Uterus (tissue), 4 donors: ENCODE measurements around the gene MYCT1. TPM values are rescaled to one million over a fixed set of nuclear protein-coding genes. Genes with fewer than 3 reads are reported as not detected.

Experiments used
- DNase-seq, 2 donors: peaks; one replicate each; pipeline ENCODE4 v3.0.0-alpha.2; 2019 to 2020
- H3K27ac ChIP-seq, 2 donors: fragments of 200-600 bp; sonication (generic); 1 replicate in 1 of 2; 2 replicates in 1 of 2; pipeline ENCODE4 v1.5.1; 2016 to 2018
- H3K27me3 ChIP-seq, 2 donors: fragments of 200-600 bp; sonication (generic); one replicate each; pipeline ENCODE4 v1.5.1; 2018 to 2019; ENCODE audit warnings: control low read depth in 1 of 2
- H3K36me3 ChIP-seq, 2 donors: fragments of 200-600 bp; sonication (generic); one replicate each; pipeline ENCODE4 v1.5.1; 2019; ENCODE audit warnings: control low read depth in 1 of 2
- H3K4me1 ChIP-seq, 2 donors: fragments of 200-600 bp; sonication (generic); one replicate each; pipeline ENCODE4 v1.5.1; 2018 to 2019; ENCODE audit warnings: control low read depth in 1 of 2
- H3K4me3 ChIP-seq, 2 donors: fragments of 200-600 bp; sonication (generic); 1 replicate in 1 of 2; 2 replicates in 1 of 2; pipeline ENCODE4 v1.5.1; 2018 to 2019; ENCODE audit warnings: mild to moderate bottlenecking in 1 of 2
- H3K9me3 ChIP-seq, 2 donors: fragments of 200-600 bp; sonication (generic); one replicate each; pipeline ENCODE4 v1.5.1; 2019; ENCODE audit warnings: control low read depth in 1 of 2
- POLR2A ChIP-seq, 2 donors: fragments of 450-650 bp; IDR thresholded peaks; one replicate each; pipeline ENCODE4 v1.6.1; 2016; ENCODE audit warnings: antibody characterized with exemption in 2 of 2, mild to moderate bottlenecking in 1 of 2, moderate library complexity in 1 of 2
- intact Hi-C: fragments of 100-400 bp; cut with DNase I; formaldehyde crosslinking; loops from one replicate; pipeline ENCODE4 v1.15.1; 2023; ENCODE audit warnings: low total_unique reads
- total RNA-seq, 4 donors: library from RNA; depleted of rRNA in 3 of 4; stranded (reverse); fragments of >200 nt in 3 of 4; gene quantifications; one replicate each; pipeline versions ENCODE4 v1.1.0 to v1.2.4, GENCODE V29; 2014 to 2023
- TF ChIP-seq, protein P1 (sequence below), 4 experiments: fragments of 200-600 bp in 2 of 4; fragments of 450-650 bp in 2 of 4; sonication (generic) in 2 of 4; IDR thresholded peaks; one replicate each; pipeline ENCODE4 v1.5.1; 2016 to 2019; ENCODE audit warnings: antibody characterized with exemption in 4 of 4, mild to moderate bottlenecking in 2 of 4, moderate library complexity in 1 of 4
- donor health status: DM: yes; HTN: yes; CAD: no.

Gene MYCT1
- total RNA-seq, 4 donors from 2014 or later, result 10.0 to 30.3 (median 25.3) TPM

DNA sequence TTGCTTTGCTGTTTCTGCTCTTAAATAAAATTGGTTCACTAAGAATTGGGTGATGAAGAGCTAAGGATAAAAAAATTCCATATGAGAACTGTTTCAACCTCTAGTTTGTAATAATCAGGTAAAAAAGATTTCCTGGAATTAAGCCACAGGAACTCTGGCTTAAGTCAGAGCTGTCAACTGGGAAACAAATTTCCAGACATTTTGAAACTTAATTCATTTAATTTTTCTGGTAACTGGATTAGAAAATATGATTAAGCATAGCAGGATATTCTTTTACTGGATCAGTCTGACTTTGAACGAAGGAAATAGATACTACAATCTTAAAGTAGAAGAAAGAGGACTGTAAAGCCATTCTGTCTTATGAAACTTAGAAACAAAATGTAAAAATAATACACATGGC, 51.6 kb downstream of the MYCT1 start:
- Histone ChIP-seq H3K9me3 (no peaks in the 10 kb centered on the region), H3K27me3 (no peaks in the 10 kb centered on the region), H3K4me3 (no peak overlapping the region), H3K4me1 (no peaks in the 10 kb centered on the region), H3K36me3 (no peaks in the 10 kb centered on the region), H3K27ac (no peak overlapping the region)
- intact Hi-C loops, result no loop called here
- DNase-seq, result no peak
- TF ChIP-seq, protein P1, sequence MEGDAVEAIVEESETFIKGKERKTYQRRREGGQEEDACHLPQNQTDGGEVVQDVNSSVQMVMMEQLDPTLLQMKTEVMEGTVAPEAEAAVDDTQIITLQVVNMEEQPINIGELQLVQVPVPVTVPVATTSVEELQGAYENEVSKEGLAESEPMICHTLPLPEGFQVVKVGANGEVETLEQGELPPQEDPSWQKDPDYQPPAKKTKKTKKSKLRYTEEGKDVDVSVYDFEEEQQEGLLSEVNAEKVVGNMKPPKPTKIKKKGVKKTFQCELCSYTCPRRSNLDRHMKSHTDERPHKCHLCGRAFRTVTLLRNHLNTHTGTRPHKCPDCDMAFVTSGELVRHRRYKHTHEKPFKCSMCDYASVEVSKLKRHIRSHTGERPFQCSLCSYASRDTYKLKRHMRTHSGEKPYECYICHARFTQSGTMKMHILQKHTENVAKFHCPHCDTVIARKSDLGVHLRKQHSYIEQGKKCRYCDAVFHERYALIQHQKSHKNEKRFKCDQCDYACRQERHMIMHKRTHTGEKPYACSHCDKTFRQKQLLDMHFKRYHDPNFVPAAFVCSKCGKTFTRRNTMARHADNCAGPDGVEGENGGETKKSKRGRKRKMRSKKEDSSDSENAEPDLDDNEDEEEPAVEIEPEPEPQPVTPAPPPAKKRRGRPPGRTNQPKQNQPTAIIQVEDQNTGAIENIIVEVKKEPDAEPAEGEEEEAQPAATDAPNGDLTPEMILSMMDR (IDR thresholded peaks at IDR 0.05), result no peak
- TF ChIP-seq POLR2A (IDR thresholded peaks at IDR 0.05), result no peak

DNA sequence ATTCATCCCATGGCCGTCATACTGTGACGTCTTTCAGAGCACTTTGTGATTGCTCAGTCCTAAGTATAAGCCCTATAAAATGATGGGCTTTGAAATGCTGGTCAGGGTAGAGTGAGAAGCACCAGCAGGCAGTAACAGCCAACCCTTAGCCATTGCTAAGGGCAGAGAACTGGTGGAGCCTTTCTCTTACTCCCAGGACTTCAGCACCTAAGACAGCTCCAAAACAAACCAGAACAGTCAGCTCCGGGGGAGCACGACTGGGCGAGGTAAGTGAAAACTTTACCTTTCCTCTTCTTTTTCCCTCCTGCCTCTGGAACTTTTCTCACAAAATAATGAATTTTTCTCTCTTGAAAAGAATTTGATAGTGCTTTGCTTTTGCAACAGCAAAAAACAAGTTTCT, 53.0 kb downstream of the MYCT1 start, which contains the start of gene VIP:
Gene VIP, plus strand, starts transcription at position 104 of the 400 bp plus-strand sequence. CDS start 1,381 bp downstream, outside the sequence.
- intact Hi-C loops, result no loop called here
- Histone ChIP-seq H3K27me3 (no peaks in the 10 kb centered on the region), H3K36me3 (no peaks in the 10 kb centered on the region), H3K4me3 (no peak within 1 kb of the TSS), H3K4me1 (no peaks in the 10 kb centered on the region), H3K27ac (no peak within 1 kb of the TSS), H3K9me3 (no peaks in the 10 kb centered on the region)
- no peak for TF ChIP-seq POLR2A (IDR thresholded peaks at IDR 0.05)
- TF ChIP-seq, protein P1 (IDR thresholded peaks at IDR 0.05), result no peak
- no peak for DNase-seq

DNA sequence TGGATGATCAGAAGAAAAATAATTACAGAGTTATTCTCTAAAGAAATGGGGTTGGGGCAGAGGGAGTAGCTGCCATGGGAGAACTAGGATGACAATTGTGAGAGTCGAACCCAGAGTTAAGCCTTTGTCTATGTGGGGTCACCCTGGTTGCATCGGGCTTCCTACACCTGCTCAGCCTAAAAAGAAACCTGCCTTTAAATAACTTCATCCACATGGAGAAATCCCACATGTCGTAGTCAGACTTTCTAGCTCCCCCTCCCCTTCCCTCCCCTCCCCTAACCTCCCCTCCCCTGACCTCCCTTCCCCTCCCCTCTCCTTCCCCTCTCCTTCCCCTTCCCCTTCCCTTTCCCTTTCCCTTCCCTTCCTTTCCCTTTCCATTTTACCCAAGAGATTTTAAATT, 67.6 kb downstream of the MYCT1 start:
- no peaks in the 10 kb centered on the region for H3K27me3 ChIP-seq
- no peaks in the 10 kb centered on the region for H3K4me1 ChIP-seq
- no peaks in the 10 kb centered on the region for H3K36me3 ChIP-seq
- H3K9me3 ChIP-seq, result no peaks in the 10 kb centered on the region
- no peak overlapping the region for H3K27ac ChIP-seq
- no peak for TF ChIP-seq POLR2A (IDR thresholded peaks at IDR 0.05)
- TF ChIP-seq, protein P1 (IDR thresholded peaks at IDR 0.05), result no peak
- intact Hi-C loops, result no loop called here
- no peak overlapping the region for H3K4me3 ChIP-seq
- no peak for DNase-seq

DNA sequence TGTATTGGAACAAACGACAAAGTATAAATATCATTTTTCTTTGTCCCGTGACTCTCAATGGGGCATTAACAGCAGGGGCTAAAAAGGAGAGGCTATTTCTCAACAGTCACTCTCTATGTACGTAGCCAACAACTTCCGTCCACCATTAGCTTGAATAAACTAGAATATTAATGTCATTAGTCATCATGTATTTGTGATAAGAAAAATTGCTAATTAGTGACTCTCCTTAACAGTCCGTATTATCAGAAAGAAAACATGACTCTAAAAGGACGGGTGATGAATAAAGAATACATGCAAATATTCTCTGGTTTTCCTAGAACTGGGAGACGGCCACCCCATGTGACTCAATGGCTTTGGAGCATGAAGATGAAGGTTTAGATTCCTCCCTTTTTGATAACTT, 71.5 kb downstream of the MYCT1 start:
- no peak for DNase-seq
- H3K36me3 ChIP-seq, result no peaks in the 10 kb centered on the region
- TF ChIP-seq, protein P1 (IDR thresholded peaks at IDR 0.05), result no peak
- TF ChIP-seq POLR2A (IDR thresholded peaks at IDR 0.05), result no peak
- H3K9me3 ChIP-seq, result no peaks in the 10 kb centered on the region
- H3K4me1 ChIP-seq, result no peaks in the 10 kb centered on the region
- no peaks in the 10 kb centered on the region for H3K27me3 ChIP-seq
- intact Hi-C loops, result no loop called here
- no peak overlapping the region for H3K27ac ChIP-seq
- no peak overlapping the region for H3K4me3 ChIP-seq

DNA sequence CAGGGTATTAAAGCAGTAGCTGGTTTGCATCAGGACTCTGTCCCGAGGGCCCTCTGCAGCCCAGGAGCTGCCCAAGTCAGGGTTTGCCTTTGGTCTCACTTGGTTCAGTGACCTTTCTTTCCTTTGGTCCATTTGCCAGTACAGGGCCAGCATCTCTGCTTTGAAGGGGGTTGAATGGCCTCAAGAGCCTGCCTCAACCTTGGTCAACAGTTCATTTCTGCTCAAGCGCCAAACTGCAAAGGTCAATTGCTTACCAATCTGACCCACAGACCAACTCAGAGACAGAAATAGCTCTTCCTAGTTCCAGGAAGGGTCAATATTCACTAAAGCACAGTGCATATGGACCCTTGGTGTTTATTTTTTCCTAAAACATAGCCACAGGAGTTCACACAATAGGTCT, 72.3 kb downstream of the MYCT1 start:
- no peak for DNase-seq
- Histone ChIP-seq H3K4me1 (no peaks in the 10 kb centered on the region), H3K4me3 (no peak overlapping the region), H3K27ac (no peak overlapping the region), H3K27me3 (no peaks in the 10 kb centered on the region), H3K9me3 (no peaks in the 10 kb centered on the region), H3K36me3 (no peaks in the 10 kb centered on the region)
- no peak for TF ChIP-seq POLR2A (IDR thresholded peaks at IDR 0.05)
- TF ChIP-seq, protein P1 (IDR thresholded peaks at IDR 0.05), result no peak
- intact Hi-C loops, result no loop called here
